Natural killer cell (primary cell): ENCODE data around the gene RGS16. TPM values are rescaled to one million over a fixed set of nuclear protein-coding genes. Genes with fewer than 3 reads are reported as not detected.

Experiments
- ATAC-seq, 3 donors: fragments of 150-1000 bp in 2 of 3; fragments of 200-7000 bp in 1 of 3; cut with Tn5 transposase; 1 replicate in 1 of 3; 2 replicates in 2 of 3; pipeline ENCODE4 v1.10.0; 2021; ENCODE audit warnings: mild to moderate bottlenecking in 2 of 3, moderate library complexity in 2 of 3
- DNase-seq, 2 donors: peaks; one replicate each; pipeline versions ENCODE4 v3.0.0 to v3.0.0-alpha.2; 2013 to 2021; ENCODE audit warnings: mixed read lengths in 1 of 2
- H3K27ac ChIP-seq: one replicate; pipeline ENCODE4 v1.5.1; 2013; ENCODE audit warnings: mild to moderate bottlenecking, low read length
- H3K27me3 ChIP-seq: one replicate; pipeline ENCODE4 v1.6.1; 2013; ENCODE audit warnings: low read length; ENCODE audit not compliant: control insufficient read depth, insufficient read depth
- H3K36me3 ChIP-seq: one replicate; pipeline ENCODE4 v1.6.1; 2013; ENCODE audit warnings: low read length; ENCODE audit not compliant: control insufficient read depth, insufficient read depth
- H3K4me1 ChIP-seq: one replicate; pipeline ENCODE4 v1.6.1; 2013; ENCODE audit warnings: low read length; ENCODE audit not compliant: control insufficient read depth, insufficient read depth
- H3K4me3 ChIP-seq: one replicate; pipeline ENCODE4 v1.5.1; 2013; ENCODE audit warnings: low read length
- H3K9me3 ChIP-seq: one replicate; pipeline ENCODE4 v1.6.1; 2013; ENCODE audit warnings: low read length; ENCODE audit not compliant: control insufficient read depth, insufficient read depth
- H3K27ac Mint-ChIP-seq, 2 donors: one replicate each; pipeline ENCODE4 v1.8.0; 2022; ENCODE audit warnings: mild to moderate bottlenecking in 2 of 2, mixed read lengths in 2 of 2, moderate library complexity in 1 of 2
- H3K27me3 Mint-ChIP-seq, 2 donors: one replicate each; pipeline ENCODE4 v1.8.0; 2022; ENCODE audit warnings: low read depth in 2 of 2, mixed read lengths in 2 of 2
- H3K36me3 Mint-ChIP-seq: one replicate; pipeline ENCODE4 v1.8.0; 2022; ENCODE audit warnings: mixed read lengths
- H3K4me1 Mint-ChIP-seq, 2 donors: one replicate each; pipeline ENCODE4 v1.8.0; 2022; ENCODE audit warnings: mixed read lengths in 2 of 2
- H3K4me3 Mint-ChIP-seq: one replicate; pipeline ENCODE4 v1.8.0; 2022; ENCODE audit warnings: mild to moderate bottlenecking, moderate library complexity, mixed read lengths
- H3K9me3 Mint-ChIP-seq, 2 donors: one replicate each; pipeline ENCODE4 v1.8.0; 2022; ENCODE audit warnings: mixed read lengths in 2 of 2
- WGBS: methylation state at CpG from one replicate; pipeline ENCODE4 v1.1.7; 2013; ENCODE audit warnings: missing lambda C conversion rate; ENCODE audit not compliant: insufficient coverage; 5-methylcytosine and 5-hydroxymethylcytosine counted together
- intact Hi-C: fragments of 100-400 bp; cut with micrococcal nuclease; formaldehyde crosslinking; loops from one replicate; pipeline ENCODE4 v1.14.2; 2022
- total RNA-seq, 4 donors: library from RNA; stranded (reverse); fragments of 120-200 nt in 1 of 4; gene quantifications; one replicate each; pipeline versions ENCODE4 v1.2.3 to v1.2.4, GENCODE V29; 2013 to 2022
- TF ChIP-seq, protein P1 (sequence below): fragments of 200-600 bp; IDR thresholded peaks from one replicate; pipeline ENCODE4 v1.8.0; 2022; ENCODE audit warnings: antibody characterized with exemption

The RGS16 gene
- total RNA-seq, 3 donors from 2014 or later (not counting 1 experiment from before 2014, with no cell fraction given) = 1.3 to 9.6 (median 4.2) TPM

GRCh38 chr1:182608845-182609610 lies 4.8 kb upstream of the RGS16 start:
- DNase-seq = no peak
- no peaks in the 10 kb centered on the region for H3K36me3 Mint-ChIP-seq
- Histone ChIP-seq H3K27ac (no peak overlapping the region), H3K9me3 (no peaks in the 10 kb centered on the region), H3K4me3 (no peak overlapping the region), H3K27me3 (peaks cover 46% of the 10 kb centered on the region), H3K36me3 (no peaks in the 10 kb centered on the region), H3K4me1 (peaks cover 11% of the 10 kb centered on the region)
- 86% methylated on average over 9 of the region's 9 CpGs for WGBS
- H3K27ac Mint-ChIP-seq = no peak overlapping the region
- no peak for ATAC-seq
- H3K4me3 Mint-ChIP-seq = no peak overlapping the region
- H3K27me3 Mint-ChIP-seq = peaks cover 61 to 63% of the 10 kb centered on the region in 2 donors
- intact Hi-C loops = no loop called here
- TF ChIP-seq, protein P1, sequence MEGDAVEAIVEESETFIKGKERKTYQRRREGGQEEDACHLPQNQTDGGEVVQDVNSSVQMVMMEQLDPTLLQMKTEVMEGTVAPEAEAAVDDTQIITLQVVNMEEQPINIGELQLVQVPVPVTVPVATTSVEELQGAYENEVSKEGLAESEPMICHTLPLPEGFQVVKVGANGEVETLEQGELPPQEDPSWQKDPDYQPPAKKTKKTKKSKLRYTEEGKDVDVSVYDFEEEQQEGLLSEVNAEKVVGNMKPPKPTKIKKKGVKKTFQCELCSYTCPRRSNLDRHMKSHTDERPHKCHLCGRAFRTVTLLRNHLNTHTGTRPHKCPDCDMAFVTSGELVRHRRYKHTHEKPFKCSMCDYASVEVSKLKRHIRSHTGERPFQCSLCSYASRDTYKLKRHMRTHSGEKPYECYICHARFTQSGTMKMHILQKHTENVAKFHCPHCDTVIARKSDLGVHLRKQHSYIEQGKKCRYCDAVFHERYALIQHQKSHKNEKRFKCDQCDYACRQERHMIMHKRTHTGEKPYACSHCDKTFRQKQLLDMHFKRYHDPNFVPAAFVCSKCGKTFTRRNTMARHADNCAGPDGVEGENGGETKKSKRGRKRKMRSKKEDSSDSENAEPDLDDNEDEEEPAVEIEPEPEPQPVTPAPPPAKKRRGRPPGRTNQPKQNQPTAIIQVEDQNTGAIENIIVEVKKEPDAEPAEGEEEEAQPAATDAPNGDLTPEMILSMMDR = no peak
- H3K9me3 Mint-ChIP-seq = no peaks in the 10 kb centered on the region
- peaks cover 13 to 15% of the 10 kb centered on the region in 2 donors for H3K4me1 Mint-ChIP-seq

DNA sequence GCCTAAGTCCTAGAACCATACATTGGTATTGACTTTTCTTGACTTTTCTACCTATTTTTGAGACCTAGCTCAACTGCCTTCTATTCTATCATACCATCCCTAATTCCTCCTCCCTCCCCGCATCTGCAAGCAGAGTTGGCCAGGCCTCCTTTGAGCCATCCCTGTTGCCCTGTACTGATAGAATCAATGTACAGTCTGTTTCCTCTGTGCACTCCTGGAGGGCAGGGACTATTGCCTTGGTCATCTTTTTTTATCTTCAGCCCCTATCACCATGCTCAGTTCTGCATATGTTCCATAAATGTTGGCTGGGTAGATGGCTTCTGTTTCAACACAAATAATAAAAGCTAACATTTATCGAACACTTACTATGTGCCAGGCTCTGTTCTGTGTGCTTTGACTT lies 4.0 kb upstream of the RGS16 start:
- ATAC-seq (no peak), DNase-seq (no peak)
- peaks cover 54 to 55% of the 10 kb centered on the region in 2 donors for H3K27me3 Mint-ChIP-seq
- H3K9me3 Mint-ChIP-seq = no peaks in the 10 kb centered on the region
- no peak overlapping the region for H3K4me3 Mint-ChIP-seq
- Histone ChIP-seq H3K4me3 (no peak overlapping the region), H3K27me3 (peaks cover 38% of the 10 kb centered on the region), H3K9me3 (no peaks in the 10 kb centered on the region), H3K4me1 (peaks cover 14% of the 10 kb centered on the region), H3K27ac (no peak overlapping the region), H3K36me3 (no peaks in the 10 kb centered on the region)
- no peaks in the 10 kb centered on the region for H3K36me3 Mint-ChIP-seq
- TF ChIP-seq, protein P1 = no peak
- 86% methylated on average over 2 of the region's 2 CpGs for WGBS
- intact Hi-C loops = no loop called here
- peaks cover 15 to 16% of the 10 kb centered on the region in 2 donors for H3K4me1 Mint-ChIP-seq
- no peak overlapping the region for H3K27ac Mint-ChIP-seq

DNA sequence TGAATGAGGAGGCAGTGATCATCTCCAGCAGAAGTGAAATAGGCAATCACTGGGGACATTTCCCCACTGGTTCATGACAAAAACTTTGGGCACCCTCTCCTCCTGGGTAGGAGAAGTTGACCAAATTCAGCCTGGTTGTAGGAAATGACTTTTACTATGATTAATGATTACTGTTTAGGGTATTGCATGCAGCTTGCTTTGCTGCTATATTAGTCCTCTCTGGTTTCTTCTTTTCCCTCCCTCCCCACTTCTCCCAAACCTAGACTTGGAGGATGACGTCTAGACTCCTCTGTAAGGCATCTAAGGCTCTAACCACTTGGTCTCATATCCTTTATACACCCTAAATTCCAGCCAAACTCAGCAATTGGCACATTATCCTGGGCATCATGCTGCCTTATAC lies 3.4 kb upstream of the RGS16 start:
- TF ChIP-seq, protein P1 = no peak
- no peaks in the 10 kb centered on the region for H3K9me3 Mint-ChIP-seq
- 75% methylated on average over 1 of the region's 1 CpG for WGBS
- H3K27ac Mint-ChIP-seq = no peak overlapping the region
- no peaks in the 10 kb centered on the region for H3K36me3 Mint-ChIP-seq
- ATAC-seq = no peak
- peaks cover 15 to 16% of the 10 kb centered on the region in 2 donors for H3K4me1 Mint-ChIP-seq
- Histone ChIP-seq H3K27ac (no peak overlapping the region), H3K4me3 (no peak overlapping the region), H3K9me3 (no peaks in the 10 kb centered on the region), H3K36me3 (no peaks in the 10 kb centered on the region), H3K27me3 (peaks cover 32% of the 10 kb centered on the region), H3K4me1 (peaks cover 14% of the 10 kb centered on the region)
- intact Hi-C loops = no loop called here
- peaks cover 48 to 49% of the 10 kb centered on the region in 2 donors for H3K27me3 Mint-ChIP-seq
- no peak for DNase-seq
- no peak overlapping the region for H3K4me3 Mint-ChIP-seq
